KOPT-K1 (cell line): ENCODE results near the gene ATP2B1.

ENCODE experiments used
- H3K27ac ChIP-seq: fragments of 200-600 bp; sonication (generic); 2 replicates; pipeline ENCODE4 v1.5.1; 2016; ENCODE audit warnings: antibody characterized with exemption, mild to moderate bottlenecking, low read depth, low read length; ENCODE audit not compliant: poor library complexity, severe bottlenecking
- H3K36me3 ChIP-seq: fragments of 200-600 bp; sonication (generic); 2 replicates; pipeline ENCODE4 v1.5.1; 2017; ENCODE audit warnings: antibody characterized with exemption, mild to moderate bottlenecking, low read length, moderate library complexity; ENCODE audit not compliant: insufficient read depth
- H3K9me3 ChIP-seq: fragments of 200-600 bp; sonication (generic); 2 replicates; pipeline ENCODE4 v1.5.1; 2017; ENCODE audit warnings: antibody characterized with exemption, low read length, mild to moderate bottlenecking; ENCODE audit not compliant: insufficient read depth, poor library complexity, severe bottlenecking

ATP2B1 gene

GRCh38 chr12:89689306-89689705 is 19.3 kb downstream of the ATP2B1 start:
- no peak overlapping the region for H3K27ac ChIP-seq
- no peaks in the 10 kb centered on the region for H3K36me3 ChIP-seq
- peaks cover 5% of the 10 kb centered on the region for H3K9me3 ChIP-seq

- no peak overlapping the region for H3K27ac ChIP-seq
- H3K36me3 ChIP-seq, result no peaks in the 10 kb centered on the region
- peaks cover 25% of the 10 kb centered on the region for H3K9me3 ChIP-seq
Observed at GRCh38 chr12:89686311-89686710, 22.3 kb downstream of the ATP2B1 start.

GRCh38 chr12:89685363-89685972 is 23.2 kb downstream of the ATP2B1 start:
- Histone ChIP-seq H3K9me3 (peaks cover 32% of the 10 kb centered on the region), H3K36me3 (no peaks in the 10 kb centered on the region), H3K27ac (no peak overlapping the region)

- H3K27ac ChIP-seq, result no peak overlapping the region
- no peaks in the 10 kb centered on the region for H3K36me3 ChIP-seq
- H3K9me3 ChIP-seq, result peaks cover 39% of the 10 kb centered on the region
Observed at GRCh38 chr12:89684136-89684535, 24.5 kb downstream of the ATP2B1 start.

GRCh38 chr12:89682284-89682683 is 26.4 kb downstream of the ATP2B1 start:
- Histone ChIP-seq H3K36me3 (no peaks in the 10 kb centered on the region), H3K9me3 (peaks cover 37% of the 10 kb centered on the region), H3K27ac (no peak overlapping the region)

GRCh38 chr12:89680409-89680808 is 28.2 kb downstream of the ATP2B1 start:
- no peak overlapping the region for H3K27ac ChIP-seq
- H3K9me3 ChIP-seq, result peaks cover 35% of the 10 kb centered on the region
- H3K36me3 ChIP-seq, result no peaks in the 10 kb centered on the region

GRCh38 chr12:89679631-89680030 is 29.0 kb downstream of the ATP2B1 start:
- Histone ChIP-seq H3K27ac (no peak overlapping the region), H3K9me3 (peaks cover 35% of the 10 kb centered on the region), H3K36me3 (no peaks in the 10 kb centered on the region)

- no peak overlapping the region for H3K27ac ChIP-seq
- H3K9me3 ChIP-seq, result peaks cover 32% of the 10 kb centered on the region
- no peaks in the 10 kb centered on the region for H3K36me3 ChIP-seq
Observed at GRCh38 chr12:89678225-89678624, 30.4 kb downstream of the ATP2B1 start.

GRCh38 chr12:89676930-89677329 is 31.7 kb downstream of the ATP2B1 start:
- Histone ChIP-seq H3K36me3 (no peaks in the 10 kb centered on the region), H3K27ac (no peak overlapping the region), H3K9me3 (peaks cover 20% of the 10 kb centered on the region)

GRCh38 chr12:89674326-89674942 is 34.2 kb downstream of the ATP2B1 start:
- H3K9me3 ChIP-seq, result no peaks in the 10 kb centered on the region
- H3K27ac ChIP-seq, result no peak overlapping the region
- H3K36me3 ChIP-seq, result no peaks in the 10 kb centered on the region

- H3K9me3 ChIP-seq, result no peaks in the 10 kb centered on the region
- no peaks in the 10 kb centered on the region for H3K36me3 ChIP-seq
- no peak overlapping the region for H3K27ac ChIP-seq
Observed at GRCh38 chr12:89673603-89674002, 35.0 kb downstream of the ATP2B1 start.

GRCh38 chr12:89672589-89672979 is 36.1 kb downstream of the ATP2B1 start:
- no peak overlapping the region for H3K27ac ChIP-seq
- no peaks in the 10 kb centered on the region for H3K9me3 ChIP-seq
- H3K36me3 ChIP-seq, result no peaks in the 10 kb centered on the region

GRCh38 chr12:89671469-89671868 is 37.2 kb downstream of the ATP2B1 start:
- no peaks in the 10 kb centered on the region for H3K36me3 ChIP-seq
- no peaks in the 10 kb centered on the region for H3K9me3 ChIP-seq
- H3K27ac ChIP-seq, result no peak overlapping the region

- H3K36me3 ChIP-seq, result no peaks in the 10 kb centered on the region
- H3K27ac ChIP-seq, result no peak overlapping the region
- H3K9me3 ChIP-seq, result no peaks in the 10 kb centered on the region
Observed at GRCh38 chr12:89669197-89669596, 39.4 kb downstream of the ATP2B1 start.

- H3K36me3 ChIP-seq, result no peaks in the 10 kb centered on the region
- H3K9me3 ChIP-seq, result no peaks in the 10 kb centered on the region
- H3K27ac ChIP-seq, result no peak overlapping the region
Observed at GRCh38 chr12:89665556-89665955, 43.1 kb downstream of the ATP2B1 start.

GRCh38 chr12:89664441-89664840 is 44.2 kb downstream of the ATP2B1 start:
- Histone ChIP-seq H3K36me3 (no peaks in the 10 kb centered on the region), H3K9me3 (no peaks in the 10 kb centered on the region), H3K27ac (no peak overlapping the region)
